HCT116 (cell line): Measurements from ENCODE around the gene SLIT1.

Source experiments
- EGR1 ChIP-seq: IDR thresholded peaks from 2 replicates; pipeline ENCODE4 v1.6.1; 2012; ENCODE audit warnings: low read depth
- EZH2 ChIP-seq: fragments of 200-600 bp; sonication (generic); IDR thresholded peaks from 2 replicates; pipeline ENCODE4 v1.6.1; 2017; ENCODE audit warnings: antibody characterized with exemption, mixed run types
- POLR2A ChIP-seq: IDR thresholded peaks from 2 replicates; pipeline ENCODE4 v1.7.0; 2011; ENCODE audit warnings: borderline replicate concordance; ENCODE audit not compliant: insufficient read depth, insufficient read length; ENCODE audit errors: extremely low read depth
- POLR2AphosphoS5 ChIP-seq: IDR thresholded peaks from 2 replicates; pipeline ENCODE4 v1.6.1; 2011; ENCODE audit warnings: mild to moderate bottlenecking, low read depth, low read length, moderate library complexity
- TF ChIP-seq, protein P1 (sequence below), 3 experiments: fragments of 200-600 bp in 1 of 3; sonication (generic) in 1 of 3; IDR thresholded peaks in 2 of 3; conservative IDR thresholded peaks in 1 of 3; 2 replicates each; pipeline ENCODE4 v1.5.1; 2012 to 2017; ENCODE audit warnings: low read depth in 2 of 3, low read length in 2 of 3, antibody characterized with exemption in 1 of 3, borderline replicate concordance in 1 of 3, control low read depth in 1 of 3, mild to moderate bottlenecking in 1 of 3, mixed read lengths in 1 of 3, mixed run types in 1 of 3, moderate library complexity in 1 of 3; ENCODE audit not compliant: insufficient read depth in 1 of 3

GRCh38 chr10:97180363-97180755, 5.4 kb downstream of the SLIT1 start:
- TF ChIP-seq POLR2AphosphoS5 (no peak), EGR1 (no peak), POLR2A (no peak), EZH2 (no peak)
- TF ChIP-seq, protein P1, sequence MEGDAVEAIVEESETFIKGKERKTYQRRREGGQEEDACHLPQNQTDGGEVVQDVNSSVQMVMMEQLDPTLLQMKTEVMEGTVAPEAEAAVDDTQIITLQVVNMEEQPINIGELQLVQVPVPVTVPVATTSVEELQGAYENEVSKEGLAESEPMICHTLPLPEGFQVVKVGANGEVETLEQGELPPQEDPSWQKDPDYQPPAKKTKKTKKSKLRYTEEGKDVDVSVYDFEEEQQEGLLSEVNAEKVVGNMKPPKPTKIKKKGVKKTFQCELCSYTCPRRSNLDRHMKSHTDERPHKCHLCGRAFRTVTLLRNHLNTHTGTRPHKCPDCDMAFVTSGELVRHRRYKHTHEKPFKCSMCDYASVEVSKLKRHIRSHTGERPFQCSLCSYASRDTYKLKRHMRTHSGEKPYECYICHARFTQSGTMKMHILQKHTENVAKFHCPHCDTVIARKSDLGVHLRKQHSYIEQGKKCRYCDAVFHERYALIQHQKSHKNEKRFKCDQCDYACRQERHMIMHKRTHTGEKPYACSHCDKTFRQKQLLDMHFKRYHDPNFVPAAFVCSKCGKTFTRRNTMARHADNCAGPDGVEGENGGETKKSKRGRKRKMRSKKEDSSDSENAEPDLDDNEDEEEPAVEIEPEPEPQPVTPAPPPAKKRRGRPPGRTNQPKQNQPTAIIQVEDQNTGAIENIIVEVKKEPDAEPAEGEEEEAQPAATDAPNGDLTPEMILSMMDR (IDR thresholded peaks at IDR 0.05 in 2 of 3, conservative IDR thresholded peaks at IDR 0.05 in 1 of 3; ENCODE audit: borderline replicate concordance in 1 of 3, insufficient read depth in 1 of 3, low read depth in 2 of 3, low read length in 2 of 3) = no peak
